ENCODE measurements around the gene AUTS2. TPM values are rescaled to one million over a fixed set of nuclear protein-coding genes. Genes with fewer than 3 reads are reported as not detected.

The AUTS2 gene
- polyA plus RNA-seq, 1 experiment: 0.54 TPM

GRCh38 chr7:70380421-70381015, 782.2 kb downstream of the AUTS2 start:
- CTCF ChIA-PET: no interaction called here
- POLR2A ChIA-PET: no interaction called here
- H3K4me3 ChIP-seq (ENCODE audit: low read depth, low read length): no peak overlapping the region

GRCh38 chr7:70383066-70383782, 784.9 kb downstream of the AUTS2 start:
- ChIA-PET POLR2A (no interaction called here), CTCF (interaction anchor here (0.6 kb wide), 1 partner anchor 59 kb away, joined by 3 read pairs; no protein-coding TSS in a partner anchor)
- no peak for DNase-seq (ENCODE audit: low read depth)
- H3K4me3 ChIP-seq (ENCODE audit: low read depth, low read length): no peak overlapping the region
- no peak for TF ChIP-seq CTCF (IDR thresholded peaks at IDR 0.05; ENCODE audit: insufficient read depth, low read depth, low read length)
- no peaks in the 10 kb centered on the region for H3K27me3 ChIP-seq (ENCODE audit: control insufficient read depth, insufficient read depth, low read length)
- H3K36me3 ChIP-seq (ENCODE audit: control insufficient read depth, insufficient read depth, low read length): no peaks in the 10 kb centered on the region

More at GRCh38 chr7:70380421-70381015, 782.2 kb downstream of the AUTS2 start:
- no peak for TF ChIP-seq CTCF (IDR thresholded peaks at IDR 0.05; ENCODE audit: insufficient read depth, low read depth, low read length)
- Histone ChIP-seq H3K27me3 (ENCODE audit: control insufficient read depth, insufficient read depth, low read length) (no peaks in the 10 kb centered on the region), H3K36me3 (ENCODE audit: control insufficient read depth, insufficient read depth, low read length) (no peaks in the 10 kb centered on the region)
- no peak for DNase-seq (ENCODE audit: low read depth)

GRCh38 chr7:70384024-70384423, 785.7 kb downstream of the AUTS2 start:
- no peak for DNase-seq (ENCODE audit: low read depth)
- ChIA-PET POLR2A (no interaction called here), CTCF (no interaction called here)
- H3K4me3 ChIP-seq (ENCODE audit: low read depth, low read length): no peak overlapping the region
- TF ChIP-seq CTCF (IDR thresholded peaks at IDR 0.05; ENCODE audit: insufficient read depth, low read depth, low read length): no peak
- no peaks in the 10 kb centered on the region for H3K36me3 ChIP-seq (ENCODE audit: control insufficient read depth, insufficient read depth, low read length)
- no peaks in the 10 kb centered on the region for H3K27me3 ChIP-seq (ENCODE audit: control insufficient read depth, insufficient read depth, low read length)

GRCh38 chr7:70384891-70385290, 786.6 kb downstream of the AUTS2 start:
- ChIA-PET CTCF (no interaction called here), POLR2A (no interaction called here)
- no peak for DNase-seq (ENCODE audit: low read depth)
- no peaks in the 10 kb centered on the region for H3K36me3 ChIP-seq (ENCODE audit: control insufficient read depth, insufficient read depth, low read length)
- no peak overlapping the region for H3K4me3 ChIP-seq (ENCODE audit: low read depth, low read length)
- no peak for TF ChIP-seq CTCF (IDR thresholded peaks at IDR 0.05; ENCODE audit: insufficient read depth, low read depth, low read length)
- H3K27me3 ChIP-seq (ENCODE audit: control insufficient read depth, insufficient read depth, low read length): no peaks in the 10 kb centered on the region

- TF ChIP-seq CTCF (IDR thresholded peaks at IDR 0.05; ENCODE audit: insufficient read depth, low read depth, low read length): no peak
- CTCF ChIA-PET: no interaction called here
- H3K4me3 ChIP-seq (ENCODE audit: low read depth, low read length): no peak overlapping the region
- POLR2A ChIA-PET: no interaction called here
- H3K36me3 ChIP-seq (ENCODE audit: control insufficient read depth, insufficient read depth, low read length): no peaks in the 10 kb centered on the region
- H3K27me3 ChIP-seq (ENCODE audit: control insufficient read depth, insufficient read depth, low read length): no peaks in the 10 kb centered on the region
- DNase-seq (ENCODE audit: low read depth): no peak
These were observed 788.9 kb downstream of the AUTS2 start for GRCh38 chr7:70387217-70387616.

All from BJ (cell line).